ENCODE measurements around the gene MIS18BP1. TPM values are rescaled to one million over a fixed set of nuclear protein-coding genes. Genes with fewer than 3 reads are reported as not detected.
"Not testable (repeated sequence)": the region's sequence is repeated elsewhere in the genome, so short reads cannot be mapped to it uniquely, and the experiment has no call there.

MIS18BP1 gene
- 27.2 TPM for polyA plus RNA-seq (2013, experiment 1 of 2; ENCODE audit: insufficient read length)
- polyA plus RNA-seq (2013, experiment 2 of 2; ENCODE audit: insufficient read length), result 6.7 TPM

DNA sequence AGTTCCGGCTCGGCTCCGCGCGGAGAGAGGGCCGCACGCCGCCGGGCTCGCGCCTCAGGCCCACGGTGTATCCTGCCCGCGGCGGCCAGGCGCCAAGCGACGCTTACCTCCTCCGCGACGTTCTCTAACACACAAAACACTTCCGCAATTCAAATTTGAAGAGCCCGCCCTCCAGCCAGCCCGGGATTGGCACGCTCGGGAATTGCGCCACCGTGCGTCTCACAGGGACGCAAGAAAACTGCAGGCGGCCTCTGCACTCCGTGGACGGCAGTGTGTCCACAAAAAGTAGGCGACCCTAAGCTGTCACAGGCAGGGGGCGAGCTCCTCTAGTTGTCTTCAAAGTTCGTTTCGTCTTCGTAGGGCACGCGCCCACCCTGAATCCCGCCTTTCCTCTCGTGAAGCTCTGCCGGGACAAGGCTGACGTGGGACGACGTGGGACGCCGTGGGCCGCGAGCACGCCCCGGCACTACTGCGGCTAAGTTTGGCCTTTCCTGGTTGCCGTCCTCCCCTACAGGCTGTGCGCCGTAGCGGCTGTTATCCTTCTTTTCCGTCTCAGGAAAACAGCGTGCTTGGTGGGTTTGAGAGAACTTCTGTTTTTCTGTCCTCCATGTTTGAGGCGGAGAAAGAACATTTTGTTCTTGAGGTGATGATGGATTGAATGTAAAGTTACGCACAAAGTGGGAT, at the start of gene MIS18BP1:
Gene MIS18BP1, minus strand, starts transcription at position 133 of the 684 bp plus-strand sequence. CDS start 5,916 bp downstream, outside the sequence.
- peak; percentile 98 for DNase-seq

DNA sequence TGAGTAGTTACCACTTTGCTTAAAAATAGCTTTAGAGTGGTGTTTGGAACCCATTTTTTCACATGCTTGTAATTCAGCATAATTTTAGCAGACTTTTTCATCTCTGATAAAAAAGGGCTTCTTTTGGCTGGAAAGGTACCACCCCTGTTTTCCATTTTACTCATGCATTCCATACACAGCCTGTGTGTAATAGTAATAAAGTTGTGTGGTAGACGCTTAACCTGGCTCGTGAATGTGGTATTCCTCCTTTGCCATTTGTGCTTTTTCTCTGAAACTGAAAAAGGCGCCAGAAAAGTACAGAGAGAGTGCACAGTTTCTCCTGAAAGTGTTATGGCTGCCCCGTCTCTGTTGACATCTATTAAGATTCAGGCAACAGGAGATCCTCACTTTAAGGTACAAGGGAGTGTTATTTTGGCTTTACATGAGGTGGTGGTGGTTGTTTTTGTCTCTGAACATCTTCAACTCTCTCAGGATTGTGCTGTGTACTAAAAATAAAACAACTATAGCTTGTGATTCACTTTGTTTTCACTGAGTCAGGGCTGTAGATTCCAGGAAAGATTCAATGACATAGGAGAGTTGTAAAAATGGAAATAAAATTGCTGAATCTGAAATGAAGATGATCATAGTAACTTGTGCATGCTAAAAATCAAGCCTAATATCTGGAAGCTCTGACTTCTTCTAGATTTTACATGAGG, 45.6 kb upstream of the MIS18BP1 start:
- DNase-seq, result no peak

DNA sequence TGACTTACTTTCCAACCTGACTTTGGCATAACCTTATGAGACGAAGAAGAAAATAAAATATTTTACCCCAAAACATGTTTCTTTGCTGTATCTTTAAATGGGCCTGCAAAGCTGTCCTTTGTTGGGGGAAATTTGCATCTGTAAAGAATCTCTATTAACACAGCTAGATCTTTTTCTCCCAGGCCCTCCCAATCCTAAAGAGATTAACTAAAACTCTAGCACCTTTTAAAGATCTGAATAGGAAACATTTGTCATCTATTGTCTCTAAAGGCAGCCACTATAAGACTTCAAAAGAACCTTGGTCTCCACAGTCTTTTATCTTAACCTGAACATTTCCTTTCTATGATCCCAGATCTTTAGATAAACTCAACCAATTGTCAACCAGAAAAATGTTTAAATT, 41.8 kb upstream of the MIS18BP1 start:
- DNase-seq, result not testable (repeated sequence)

DNA sequence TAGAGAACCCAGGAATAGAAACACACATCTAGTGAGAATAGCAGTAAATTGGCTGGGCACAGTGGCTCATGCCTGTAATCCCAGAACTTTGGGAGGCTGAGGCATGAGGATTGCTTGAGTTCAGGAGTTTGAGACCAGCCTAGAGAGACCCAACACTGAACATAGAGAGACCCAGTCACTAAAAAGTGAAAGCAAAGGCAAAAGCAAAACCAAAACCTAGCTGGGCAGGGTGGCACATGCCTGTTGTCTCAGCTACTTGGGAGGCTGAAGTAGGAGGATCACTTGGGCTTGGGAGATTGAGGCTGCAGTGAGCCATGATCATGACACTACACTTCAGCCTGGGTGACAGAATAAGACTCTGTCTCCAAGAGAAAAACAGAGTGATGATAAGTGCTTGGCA, 37.5 kb upstream of the MIS18BP1 start:
- no peak for DNase-seq

DNA sequence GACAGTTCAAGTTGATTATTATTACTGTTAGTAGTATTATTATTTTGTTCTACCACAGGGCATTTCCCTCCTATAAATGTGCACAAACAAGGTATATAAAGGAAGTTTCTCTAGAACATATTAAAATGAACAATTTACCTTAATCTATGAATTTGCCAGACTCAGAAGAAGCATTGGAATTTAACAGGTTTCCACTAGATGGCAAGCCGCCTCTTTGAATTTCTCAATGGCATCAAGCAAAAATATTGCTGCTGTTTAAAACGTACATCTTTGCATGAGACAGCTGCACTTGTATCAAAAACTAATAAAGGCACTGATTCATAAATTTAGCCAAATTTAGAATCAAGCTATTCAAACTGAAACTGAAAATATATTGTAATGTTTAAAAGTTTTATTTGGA, 34.6 kb upstream of the MIS18BP1 start:
- DNase-seq, result no peak

DNA sequence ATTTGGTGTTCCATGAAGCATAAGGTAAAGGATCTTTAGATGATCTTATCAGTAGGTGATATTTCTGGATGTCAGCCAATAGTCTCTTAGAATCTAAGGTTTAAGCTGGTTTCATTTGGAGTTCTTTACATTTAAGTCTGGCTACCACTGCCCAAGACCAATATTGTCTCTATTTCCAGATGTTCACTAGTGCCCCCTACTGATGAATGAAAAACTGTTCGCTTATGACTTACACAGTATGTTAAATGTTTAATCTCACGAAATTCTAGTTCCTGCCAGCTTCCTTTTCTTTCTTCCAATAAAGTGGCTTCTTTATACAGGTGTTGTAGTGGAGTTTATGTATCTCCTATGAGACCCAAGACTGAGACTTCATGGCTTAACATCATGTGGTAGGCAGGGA, 31.8 kb upstream of the MIS18BP1 start:
- no peak for DNase-seq

DNA sequence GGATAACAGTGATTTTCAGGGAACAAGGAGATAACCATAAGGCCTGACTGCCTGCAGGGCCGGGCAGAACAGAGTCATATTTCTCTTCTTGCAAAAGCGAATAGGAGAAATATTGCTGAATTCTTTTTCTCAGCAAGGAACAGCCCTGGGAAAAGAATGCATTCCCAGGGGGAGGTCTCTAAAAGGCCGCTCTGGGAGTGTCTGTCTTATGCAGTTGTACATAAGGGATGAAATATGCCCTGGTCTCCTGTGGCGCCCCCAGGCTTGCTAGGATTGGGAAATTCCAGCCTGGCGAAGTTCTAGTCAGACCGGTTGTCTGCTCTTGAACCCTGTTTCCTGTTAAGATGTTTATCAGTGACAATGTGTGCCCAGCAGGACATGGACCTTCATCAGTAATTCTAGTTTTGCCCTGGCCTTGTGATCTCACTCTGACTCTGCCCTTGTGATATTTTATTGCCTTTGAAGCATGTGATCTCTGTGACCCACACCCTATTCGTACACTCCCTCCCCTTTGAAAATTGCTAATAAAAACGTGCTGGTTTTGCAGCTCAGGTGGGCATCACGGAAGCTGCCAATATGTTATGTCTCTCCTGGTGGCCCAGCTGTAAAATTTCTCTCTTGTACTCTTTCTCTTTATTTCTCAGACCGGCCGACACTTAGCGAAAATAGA, 28.9 kb upstream of the MIS18BP1 start:
- DNase-seq, result not testable (repeated sequence)

DNA sequence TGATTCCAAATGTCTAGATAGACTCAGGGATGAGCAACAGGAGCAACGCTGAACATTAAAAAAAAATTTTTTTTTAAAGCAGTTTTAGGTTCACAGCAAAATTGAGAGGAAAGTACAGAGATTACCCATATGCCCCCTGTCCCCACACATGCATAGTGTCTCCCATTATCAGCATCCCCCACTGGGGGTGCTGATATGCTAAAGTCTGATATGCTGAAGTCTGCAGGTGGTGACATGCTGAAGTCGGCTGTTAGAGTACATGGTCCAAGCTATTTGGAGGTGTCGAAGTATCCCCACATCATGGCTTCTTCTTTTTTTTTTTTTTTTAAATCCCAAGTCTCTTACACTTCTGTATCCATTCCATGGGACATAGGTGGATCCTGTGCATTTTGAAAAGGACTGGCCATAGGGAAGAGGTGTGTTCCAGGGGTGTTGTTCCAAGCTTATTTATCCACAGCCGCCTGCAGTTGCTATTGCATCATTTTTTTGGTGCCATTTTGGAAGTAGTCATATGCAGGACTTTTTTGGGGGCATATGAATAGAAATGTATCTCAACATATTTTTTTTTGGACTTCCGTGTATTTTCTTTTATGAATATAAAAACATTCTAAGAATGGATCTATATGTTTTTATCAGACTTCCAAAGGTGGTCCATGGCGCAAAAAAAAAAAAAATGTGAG, 19.0 kb upstream of the MIS18BP1 start:
- DNase-seq, result no peak

DNA sequence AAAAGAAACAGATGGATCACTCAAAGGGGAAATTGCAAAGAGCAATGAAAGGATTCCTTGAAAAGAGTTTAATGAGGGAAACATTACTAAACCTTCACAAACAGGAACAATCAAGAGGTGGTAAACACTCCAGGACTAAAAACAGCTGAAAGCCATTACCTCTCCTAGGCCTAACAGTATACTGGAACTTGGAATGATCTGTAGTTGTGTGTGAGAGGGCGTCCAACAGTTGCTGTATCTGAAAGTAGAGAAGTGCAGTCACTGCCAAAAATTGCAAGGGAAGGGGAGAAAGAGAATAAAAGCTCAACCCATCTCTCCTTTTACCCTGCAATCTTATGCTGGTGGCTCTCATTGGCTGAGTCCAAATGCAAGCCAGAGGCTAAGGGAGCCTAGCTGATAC, 17.0 kb upstream of the MIS18BP1 start:
- DNase-seq, result no peak

DNA sequence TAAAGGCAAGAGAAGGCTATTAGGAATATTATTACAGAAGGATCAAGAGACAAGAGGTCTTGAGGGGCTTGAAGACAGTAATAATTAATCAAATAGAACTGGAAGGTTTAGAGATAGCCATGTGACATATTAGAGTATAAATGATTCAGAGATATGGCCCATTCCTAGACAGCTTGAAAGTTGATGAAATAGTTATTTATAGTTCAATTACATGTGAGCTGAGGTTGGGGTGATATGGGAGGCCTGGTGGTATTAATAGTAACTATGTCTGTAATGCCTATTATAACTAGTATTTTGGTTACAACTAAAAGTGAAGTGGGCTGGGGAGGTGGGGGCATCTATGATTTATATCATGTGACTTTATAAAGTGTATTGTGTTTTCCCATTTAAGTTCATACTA, 14.1 kb upstream of the MIS18BP1 start:
- DNase-seq, result peak; percentile 13

DNA sequence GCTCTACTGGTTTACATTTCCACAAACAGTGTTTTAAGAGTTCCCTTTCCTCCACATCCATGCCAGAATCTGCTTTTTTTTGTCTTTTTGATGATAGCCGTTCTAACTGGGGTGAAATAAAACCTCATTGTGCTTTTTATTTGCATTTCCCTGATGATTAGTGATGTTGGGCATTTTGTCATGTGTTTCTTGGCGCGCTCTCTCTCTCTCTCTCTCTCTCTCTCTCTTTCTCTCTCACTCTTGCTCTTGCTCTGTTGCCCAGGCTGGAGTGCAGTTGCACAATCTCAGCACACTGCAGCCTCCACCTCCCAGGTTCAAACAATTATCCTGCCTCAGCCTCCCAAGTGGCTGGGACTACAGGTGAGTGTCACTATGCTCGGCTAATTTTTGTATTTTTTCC, 9.6 kb upstream of the MIS18BP1 start:
- no peak for DNase-seq

DNA sequence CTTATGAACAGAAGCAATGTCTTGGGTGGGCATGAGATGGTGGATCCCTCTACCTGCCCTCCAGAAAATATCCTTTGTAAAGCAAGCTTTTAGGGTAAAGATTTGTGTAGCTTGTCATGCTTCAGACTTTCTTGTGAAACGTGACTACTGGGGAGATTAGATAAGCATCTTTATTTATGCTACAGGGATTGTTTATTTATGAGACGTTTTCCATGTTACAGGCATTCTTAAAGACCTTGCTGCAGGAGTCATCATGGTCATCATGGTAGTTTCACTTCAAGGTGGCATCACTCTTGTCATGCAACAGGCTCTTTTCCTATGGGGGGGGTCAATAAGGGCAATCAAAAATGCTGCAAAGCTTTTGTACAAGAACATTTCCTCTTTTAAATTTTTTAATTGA, 8.2 kb upstream of the MIS18BP1 start:
- DNase-seq, result no peak

DNA sequence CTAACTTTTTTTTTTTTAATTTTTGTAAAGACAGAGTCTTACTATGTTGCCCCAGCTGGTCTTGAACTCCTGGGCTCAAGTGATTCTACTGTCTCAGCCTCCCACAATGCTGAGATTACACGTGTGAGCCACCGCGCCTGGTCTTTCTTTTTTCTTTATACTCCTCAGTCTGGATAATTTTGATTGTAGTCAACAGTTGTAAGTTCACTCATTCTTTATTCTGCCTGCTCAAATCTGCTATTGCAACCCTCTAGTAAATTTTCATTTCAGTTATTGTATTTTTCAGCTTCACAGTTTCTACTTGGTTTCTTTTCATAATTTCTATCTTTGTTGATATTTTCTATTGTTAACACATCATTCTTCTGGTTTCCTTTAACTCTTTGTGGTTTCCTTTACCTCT, 5.8 kb upstream of the MIS18BP1 start:
- DNase-seq, result no peak

DNA sequence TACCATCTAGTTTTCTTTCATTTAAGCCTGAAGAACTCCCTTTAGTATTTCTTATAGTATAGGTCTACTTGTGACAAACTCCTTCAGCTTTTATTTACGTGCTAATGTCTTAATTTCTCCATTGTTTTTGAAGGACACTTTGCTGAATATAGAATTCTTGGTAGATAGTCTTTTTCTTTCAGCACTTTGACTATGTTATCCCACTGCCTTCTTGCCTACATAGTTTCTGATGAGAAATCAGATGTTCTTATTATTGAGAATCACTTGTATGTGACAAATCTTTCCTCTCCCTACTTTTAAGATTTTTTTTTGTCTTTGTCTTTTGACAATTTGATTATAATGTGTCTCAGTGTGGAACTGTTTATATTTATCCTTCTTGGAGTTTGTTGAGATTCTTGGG, 5.1 kb upstream of the MIS18BP1 start:
- no peak for DNase-seq

DNA sequence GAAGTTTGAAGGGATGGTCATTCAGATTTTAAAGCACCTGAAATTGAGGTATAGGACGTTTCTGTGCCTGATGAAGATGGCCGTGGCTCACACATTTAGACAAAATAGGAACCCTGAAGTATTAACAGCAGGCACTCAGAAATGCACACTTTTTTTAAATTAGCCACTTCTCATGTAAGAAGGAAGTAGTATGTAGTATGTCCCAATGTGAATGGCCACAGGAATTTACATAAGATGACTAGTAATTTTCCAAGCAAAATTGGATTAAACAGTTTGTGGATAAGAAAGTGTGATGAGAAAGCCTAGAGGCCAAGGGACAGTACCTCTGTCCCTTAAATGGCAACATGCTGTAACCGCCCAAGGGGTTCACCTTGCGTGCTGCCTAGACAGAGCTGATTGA, 1.8 kb upstream of the MIS18BP1 start:
- no peak for DNase-seq

DNA sequence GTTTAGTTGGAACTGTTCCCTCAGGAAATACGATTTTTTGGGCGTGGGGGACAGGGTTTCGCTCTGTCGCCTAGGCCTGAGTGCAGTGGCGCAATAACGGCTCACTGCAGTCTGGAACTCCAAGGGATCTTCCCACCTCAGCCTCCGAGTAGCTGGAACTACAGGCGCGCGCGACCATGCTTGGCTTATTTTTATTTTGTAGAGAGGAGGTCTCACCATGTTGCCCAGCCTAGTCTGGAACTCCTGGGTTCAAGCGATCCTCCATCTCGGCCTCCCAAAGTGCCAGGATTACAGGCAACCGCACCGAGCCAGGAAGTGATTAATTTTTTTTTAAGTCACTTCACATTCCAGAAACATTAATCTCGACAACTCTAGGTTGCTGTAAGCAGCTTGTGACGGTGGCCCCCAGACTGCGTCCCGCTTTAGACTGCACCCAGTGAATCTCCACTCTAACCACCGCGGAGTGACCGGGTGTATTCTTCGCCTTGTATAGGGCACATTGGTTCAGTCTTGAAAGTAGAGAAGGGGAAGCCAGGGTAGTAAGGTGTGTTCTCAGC, 830 bp upstream of the MIS18BP1 start:
- peak; percentile 67 for DNase-seq

DNA sequence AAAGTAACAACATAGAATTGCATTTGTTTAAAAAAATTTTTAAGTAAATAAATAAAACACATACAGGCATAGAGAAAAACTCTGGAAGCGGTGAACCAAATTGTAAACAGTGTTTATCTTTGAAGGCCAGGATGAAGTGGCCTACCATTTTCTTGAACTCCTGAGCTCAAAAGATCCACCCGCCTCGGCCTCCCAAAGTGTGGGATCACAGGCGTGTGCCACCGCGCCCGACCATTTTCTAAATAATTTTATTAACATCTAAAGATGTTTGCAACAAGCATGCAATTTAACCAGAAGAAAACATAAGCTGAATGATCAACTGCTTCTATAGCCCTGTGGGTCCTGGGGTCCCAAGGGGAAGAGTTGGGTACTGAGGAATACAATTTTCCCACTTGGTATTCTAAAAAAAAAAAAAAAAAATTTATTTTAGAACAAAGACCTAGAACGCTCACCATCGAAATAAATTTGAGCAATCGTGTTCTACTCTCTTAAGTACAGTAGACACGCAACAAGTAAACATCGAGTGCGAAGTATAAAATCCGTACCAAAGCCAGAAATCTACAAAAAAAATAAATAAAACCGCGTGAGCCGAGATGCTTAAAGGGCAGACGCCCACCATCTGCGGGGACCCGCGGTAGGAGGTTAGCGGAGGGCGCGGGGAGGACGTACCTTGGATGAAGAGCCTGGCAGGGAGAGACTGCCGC, 484 bp downstream of the MIS18BP1 start:
- peak; percentile 13 for DNase-seq

DNA sequence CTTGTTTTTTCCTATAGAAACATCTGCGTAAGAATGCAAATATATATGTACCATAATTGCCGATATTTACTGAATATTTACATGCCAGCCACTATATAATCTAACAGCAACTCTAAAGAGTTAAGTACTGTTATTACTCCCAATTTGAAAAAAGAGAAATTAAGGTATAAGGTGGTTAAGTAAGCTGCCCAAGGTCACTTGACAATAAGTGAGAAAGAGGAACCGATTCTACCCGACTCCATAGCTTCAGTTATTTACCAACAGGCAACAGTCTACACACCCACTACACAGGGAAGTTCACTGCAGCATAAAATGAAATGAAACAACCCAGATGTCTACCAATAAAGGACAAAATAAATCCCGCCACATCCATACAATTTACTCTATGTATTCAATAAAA, 1.1 kb downstream of the MIS18BP1 start:
- no peak for DNase-seq

DNA sequence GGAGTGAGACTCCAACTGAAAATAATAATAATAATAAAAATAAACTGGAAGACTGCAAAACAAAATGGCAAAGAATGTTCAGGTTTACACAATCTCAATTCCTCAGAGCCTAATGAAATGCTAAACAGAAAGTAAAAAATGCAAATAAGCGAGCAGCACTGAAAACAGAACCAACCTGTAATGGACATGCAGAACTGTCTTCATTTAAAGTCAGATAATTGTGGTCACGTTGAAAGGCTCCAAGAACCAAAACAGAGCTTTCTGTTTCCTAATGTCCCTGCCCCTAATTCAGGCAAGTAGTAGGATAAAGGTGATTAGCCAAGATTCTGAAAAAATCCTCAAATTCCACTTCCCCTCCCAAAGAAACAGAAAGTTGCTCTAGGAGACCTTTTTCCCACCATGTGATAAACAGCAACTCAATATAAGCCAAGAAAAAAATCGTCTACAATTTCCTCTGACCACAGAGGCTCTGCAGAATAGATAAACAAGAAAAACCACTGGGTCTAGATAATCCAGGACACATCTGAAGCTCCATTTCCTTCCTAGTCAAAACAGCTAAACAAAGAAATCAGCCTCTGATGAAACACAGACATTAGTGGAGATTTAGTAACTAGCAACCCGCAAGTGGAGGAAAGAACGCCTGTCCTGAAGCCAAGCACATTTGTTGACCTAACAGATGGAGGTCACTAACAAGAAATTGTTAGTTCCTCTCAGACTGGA, 3.0 kb downstream of the MIS18BP1 start:
- DNase-seq, result peak; percentile 42

DNA sequence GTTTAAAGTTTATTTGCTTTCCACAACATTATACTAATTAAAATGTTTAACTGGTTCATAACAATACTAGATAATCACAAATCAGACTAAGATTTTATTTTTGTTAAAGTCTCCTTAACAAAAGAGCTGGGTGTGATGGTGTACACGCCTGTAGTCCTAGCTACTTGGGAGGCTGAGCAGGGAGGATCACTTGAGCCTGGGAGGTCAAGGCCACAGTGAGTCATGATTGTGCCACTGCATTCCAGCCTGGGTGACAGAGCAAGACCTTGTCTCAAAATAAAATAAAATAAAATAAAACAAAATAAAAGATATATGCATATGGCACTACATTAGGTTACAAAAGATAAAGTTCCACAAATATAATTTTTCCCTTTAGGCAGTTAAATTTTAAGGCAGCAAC, 5.6 kb downstream of the MIS18BP1 start:
- peak; percentile 24 for DNase-seq

DNA sequence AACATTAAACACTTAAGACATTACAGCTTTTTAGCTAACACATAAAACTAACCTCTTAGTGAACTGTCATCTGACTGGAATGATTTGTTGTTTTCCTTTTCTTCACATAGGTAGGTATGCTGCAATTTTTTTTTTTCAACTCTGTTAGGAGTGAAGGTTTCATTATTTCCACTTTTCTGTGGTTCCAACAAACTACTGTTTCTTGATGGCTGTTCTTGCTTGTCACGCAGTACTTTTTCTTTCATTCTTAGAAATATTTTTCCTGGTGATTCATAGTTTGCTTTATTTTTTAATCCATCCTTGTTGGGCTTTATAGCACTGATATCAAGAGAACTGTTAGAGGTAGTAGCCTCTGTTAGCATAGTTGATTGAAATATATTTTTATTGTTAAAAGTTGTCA, 6.3 kb downstream of the MIS18BP1 start:
- DNase-seq, result no peak
